Chondrocyte (in vitro differentiated cells): ENCODE data around the gene SERP2. TPM values are rescaled to one million over a fixed set of nuclear protein-coding genes. Genes with fewer than 3 reads are reported as not detected.

Source experiments
- DNase-seq: peaks from one replicate; pipeline ENCODE4 v3.0.0; 2021; ENCODE audit warnings: mixed read lengths, low spot score
- H3K27ac Mint-ChIP-seq: one replicate; pipeline ENCODE4 v1.8.0; 2021; ENCODE audit warnings: mild to moderate bottlenecking, moderate library complexity, mixed read lengths; ENCODE audit not compliant: unreplicated experiment
- H3K27me3 Mint-ChIP-seq: 2 replicates; pipeline ENCODE4 v1.8.0; 2021; ENCODE audit warnings: low read depth, mixed read lengths
- H3K36me3 Mint-ChIP-seq: 2 replicates; pipeline ENCODE4 v1.8.0; 2021; ENCODE audit warnings: low read depth, mixed read lengths
- H3K4me1 Mint-ChIP-seq: 2 replicates; pipeline ENCODE4 v1.8.0; 2021; ENCODE audit warnings: low read depth, mild to moderate bottlenecking, mixed read lengths
- H3K4me3 Mint-ChIP-seq: one replicate; pipeline ENCODE4 v1.8.0; 2021; ENCODE audit warnings: mild to moderate bottlenecking, moderate library complexity, mixed read lengths; ENCODE audit not compliant: unreplicated experiment
- H3K9me3 Mint-ChIP-seq: 2 replicates; pipeline ENCODE4 v1.8.0; 2021; ENCODE audit warnings: low read depth, mixed read lengths
- CTCF ChIP-seq: fragments of 200-600 bp; sonication (generic); IDR thresholded peaks from 2 replicates; pipeline ENCODE4 v1.5.0; 2021; ENCODE audit warnings: antibody characterized with exemption, mild to moderate bottlenecking, moderate library complexity
- total RNA-seq: library from RNA; stranded (reverse); gene quantifications from 3 replicates; pipeline ENCODE4 v1.2.1, GENCODE V29; 2021

Gene SERP2
- total RNA-seq, 1 donor from 2014 or later: 6.7 TPM

GRCh38 chr13:44435919-44436510 lies 62.4 kb downstream of the SERP2 start:
- H3K4me3 Mint-ChIP-seq: peak overlapping the region; percentile 77
- H3K36me3 Mint-ChIP-seq: peaks cover 13% of the 10 kb centered on the region
- H3K4me1 Mint-ChIP-seq: peaks cover 58% of the 10 kb centered on the region
- TF ChIP-seq CTCF: no peak
- no peaks in the 10 kb centered on the region for H3K9me3 Mint-ChIP-seq
- peak overlapping the region; percentile 95 for H3K27ac Mint-ChIP-seq
- DNase-seq: no peak
- H3K27me3 Mint-ChIP-seq: no peaks in the 10 kb centered on the region

- H3K4me1 Mint-ChIP-seq: peaks cover 59% of the 10 kb centered on the region
- H3K27ac Mint-ChIP-seq: peak overlapping the region; percentile 95
- TF ChIP-seq CTCF: peak; percentile 12
- no peaks in the 10 kb centered on the region for H3K27me3 Mint-ChIP-seq
- peaks cover 13% of the 10 kb centered on the region for H3K36me3 Mint-ChIP-seq
- peak; percentile 97 for DNase-seq
- no peaks in the 10 kb centered on the region for H3K9me3 Mint-ChIP-seq
- H3K4me3 Mint-ChIP-seq: peak overlapping the region; percentile 77
Observed at GRCh38 chr13:44436589-44437337, 63.1 kb downstream of the SERP2 start.

GRCh38 chr13:44437356-44438233 lies 64.0 kb downstream of the SERP2 start:
- Mint-ChIP-seq H3K36me3 (peaks cover 13% of the 10 kb centered on the region), H3K4me3 (peak overlapping the region; percentile 77), H3K27me3 (no peaks in the 10 kb centered on the region), H3K27ac (peak overlapping the region; percentile 41), H3K4me1 (peaks cover 62% of the 10 kb centered on the region), H3K9me3 (no peaks in the 10 kb centered on the region)
- no peak for DNase-seq
- TF ChIP-seq CTCF: peak; percentile 88

- Mint-ChIP-seq H3K27ac (no peak overlapping the region), H3K4me1 (peaks cover 57% of the 10 kb centered on the region), H3K9me3 (no peaks in the 10 kb centered on the region), H3K36me3 (peaks cover 10% of the 10 kb centered on the region), H3K27me3 (no peaks in the 10 kb centered on the region), H3K4me3 (no peak overlapping the region)
- peak; percentile 68 for TF ChIP-seq CTCF
- no peak for DNase-seq
Observed at GRCh38 chr13:44438234-44438579, 64.6 kb downstream of the SERP2 start.

- Mint-ChIP-seq H3K36me3 (peaks cover 3% of the 10 kb centered on the region), H3K4me3 (no peak overlapping the region), H3K27me3 (no peaks in the 10 kb centered on the region), H3K9me3 (no peaks in the 10 kb centered on the region), H3K27ac (no peak overlapping the region), H3K4me1 (peaks cover 49% of the 10 kb centered on the region)
- DNase-seq: no peak
- no peak for TF ChIP-seq CTCF
Observed at GRCh38 chr13:44439452-44440024, 65.9 kb downstream of the SERP2 start.
